Adrenal gland (tissue), 12 donors: ENCODE data around the gene DHX58. TPM values are rescaled to one million over a fixed set of nuclear protein-coding genes. Genes with fewer than 3 reads are reported as not detected.

Experiments used
- DNase-seq, 7 donors: peaks; one replicate each; pipeline ENCODE4 v3.0.0-alpha.2; 2019 to 2020
- H3K27ac ChIP-seq, 5 donors: fragments of 200-600 bp; sonication (generic) in 4 of 5; 1 replicate in 3 of 5; 2 replicates in 2 of 5; pipeline versions ENCODE4 v1.5.1 to v1.8.0; 2016 to 2020; ENCODE audit warnings: mild to moderate bottlenecking in 1 of 5
- H3K27me3 ChIP-seq: fragments of 200-600 bp; 2 replicates; pipeline ENCODE4 v1.8.0; 2021
- H3K36me3 ChIP-seq, 2 donors: fragments of 200-600 bp; replicated peaks in 1 of 2; 1 replicate in 1 of 2; 2 replicates in 1 of 2; pipeline versions ENCODE4 v1.5.1 to v1.8.0; 2018 to 2022
- H3K4me1 ChIP-seq, 2 donors: fragments of 200-600 bp; replicated peaks in 1 of 2; 1 replicate in 1 of 2; 2 replicates in 1 of 2; pipeline versions ENCODE4 v1.5.1 to v1.8.0; 2018 to 2021
- H3K4me3 ChIP-seq, 4 donors: fragments of 200-600 bp; sonication (generic) in 3 of 4; one replicate each; pipeline ENCODE4 v1.5.1; 2016 to 2018
- H3K9me3 ChIP-seq, 3 donors: fragments of 200-600 bp; sonication (generic) in 1 of 3; replicated peaks in 1 of 3; 1 replicate in 2 of 3; 2 replicates in 1 of 3; pipeline versions ENCODE4 v1.5.1 to v1.8.0; 2016 to 2021
- POLR2A ChIP-seq, 2 donors: fragments of 450-650 bp; IDR thresholded peaks; one replicate each; pipeline ENCODE4 v1.6.1; 2017; ENCODE audit warnings: antibody characterized with exemption in 2 of 2, mild to moderate bottlenecking in 2 of 2, moderate library complexity in 1 of 2
- WGBS, 4 donors: extraction: QIAGEN DNeasy Blood & Tissue Kit in 2 of 4; methylation state at CpG; one replicate each; pipeline versions ENCODE4 v1.1.5 to v1.1.7; 2013 to 2017; 5-methylcytosine and 5-hydroxymethylcytosine counted together
- intact Hi-C, 2 donors: fragments of 100-400 bp; cut with DNase I; formaldehyde crosslinking; loops; one replicate each; pipeline versions ENCODE4 v1.14.1 to v1.15.0; 2022 to 2023
- polyA plus RNA-seq, 3 donors: library from polyadenylated mRNA; stranded (reverse); fragments of 200-250 nt in 2 of 3; fragments of 350-450 nt in 1 of 3; fragmentation: Illumina TruSeq in 1 of 3; extraction: RNeasy Lipid Tissue Mini Kit (QIAGEN cat#74804) in 1 of 3; gene quantifications; one replicate each; pipeline ENCODE4 v1.2.3, GENCODE V29; 2013 to 2014
- total RNA-seq, 9 donors: library from RNA; depleted of rRNA in 4 of 9; stranded (reverse); fragments of >200 nt in 4 of 9; fragments of 120-200 nt in 1 of 9; fragmentation: NEBNext Ultra II Directional in 1 of 9; extraction: Animal tissue kit (Norgen Biotek cat#: 25700) in 1 of 9; gene quantifications; one replicate each; pipeline versions ENCODE4 v1.1.0 to v1.2.4, GENCODE V29; 2013 to 2023
- TF ChIP-seq, protein P1 (sequence below), 6 experiments: fragments of 450-650 bp in 4 of 6; fragments of 200-600 bp in 2 of 6; sonication (generic) in 1 of 6; IDR thresholded peaks; 1 replicate in 5 of 6; 2 replicates in 1 of 6; pipeline versions ENCODE4 v1.5.1 to v1.8.0; 2016 to 2021; ENCODE audit warnings: antibody characterized with exemption in 6 of 6, mild to moderate bottlenecking in 2 of 6, moderate library complexity in 1 of 6
- donor health status: healthy with polysubstance abuse.
- donor health status: Bipolar disorder and iron deficiency.
- donor health status: DM: yes; HTN: yes; CAD: no.
- donor health status: DM: no; HTN: no; CAD: no.
- donor health status: DM: no; HTN: no; CAD: no.
- donor health status: DM: yes; HTN: yes; CAD: no.

Gene DHX58
- total and polyA plus RNA-seq, 12 donors: 16.3 to 117 (median 31.9) TPM

DNA sequence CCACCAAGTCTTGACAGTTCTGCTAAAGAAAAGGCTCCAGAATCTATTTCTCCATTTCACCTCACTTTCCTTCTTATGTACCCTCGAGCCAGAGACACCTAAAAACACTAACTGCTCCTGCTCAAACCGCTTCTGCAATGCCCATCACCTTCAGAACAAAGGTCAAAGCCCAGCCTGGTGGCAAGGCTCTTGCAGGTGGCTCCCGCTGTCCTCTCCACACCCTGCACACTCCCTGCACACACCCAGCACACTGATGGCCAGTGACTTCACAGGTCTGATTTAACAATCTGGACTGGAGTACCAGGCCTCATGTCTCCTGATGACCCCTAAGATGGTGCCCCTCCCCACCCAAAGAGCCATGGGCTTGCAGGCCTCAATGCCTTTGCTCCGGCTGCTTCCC lies 52.3 kb downstream of the DHX58 start:
- Histone ChIP-seq H3K27me3 (no peaks in the 10 kb centered on the region), H3K36me3 (no peaks in the 10 kb centered on the region), H3K4me1 (no peaks in the 10 kb centered on the region), H3K4me3 (no peak overlapping the region), H3K9me3 (no peaks in the 10 kb centered on the region), H3K27ac (no peak overlapping the region)
- TF ChIP-seq, protein P1, sequence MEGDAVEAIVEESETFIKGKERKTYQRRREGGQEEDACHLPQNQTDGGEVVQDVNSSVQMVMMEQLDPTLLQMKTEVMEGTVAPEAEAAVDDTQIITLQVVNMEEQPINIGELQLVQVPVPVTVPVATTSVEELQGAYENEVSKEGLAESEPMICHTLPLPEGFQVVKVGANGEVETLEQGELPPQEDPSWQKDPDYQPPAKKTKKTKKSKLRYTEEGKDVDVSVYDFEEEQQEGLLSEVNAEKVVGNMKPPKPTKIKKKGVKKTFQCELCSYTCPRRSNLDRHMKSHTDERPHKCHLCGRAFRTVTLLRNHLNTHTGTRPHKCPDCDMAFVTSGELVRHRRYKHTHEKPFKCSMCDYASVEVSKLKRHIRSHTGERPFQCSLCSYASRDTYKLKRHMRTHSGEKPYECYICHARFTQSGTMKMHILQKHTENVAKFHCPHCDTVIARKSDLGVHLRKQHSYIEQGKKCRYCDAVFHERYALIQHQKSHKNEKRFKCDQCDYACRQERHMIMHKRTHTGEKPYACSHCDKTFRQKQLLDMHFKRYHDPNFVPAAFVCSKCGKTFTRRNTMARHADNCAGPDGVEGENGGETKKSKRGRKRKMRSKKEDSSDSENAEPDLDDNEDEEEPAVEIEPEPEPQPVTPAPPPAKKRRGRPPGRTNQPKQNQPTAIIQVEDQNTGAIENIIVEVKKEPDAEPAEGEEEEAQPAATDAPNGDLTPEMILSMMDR (IDR thresholded peaks at IDR 0.05): no peak
- TF ChIP-seq POLR2A (IDR thresholded peaks at IDR 0.05): no peak
- WGBS, 4 donors: 72 to 90% (median 85%) methylated on average over 4 of the region's 4 CpGs
- no peak for DNase-seq
- intact Hi-C loops: no loop called here

GRCh38 chr17:42059815-42060214 lies 52.7 kb downstream of the DHX58 start:
- intact Hi-C loops: no loop called here
- no peaks in the 10 kb centered on the region for H3K4me1 ChIP-seq
- no peaks in the 10 kb centered on the region for H3K36me3 ChIP-seq
- no peaks in the 10 kb centered on the region for H3K27me3 ChIP-seq
- no peak overlapping the region for H3K27ac ChIP-seq
- DNase-seq: no peak
- H3K9me3 ChIP-seq: no peaks in the 10 kb centered on the region
- H3K4me3 ChIP-seq: no peak overlapping the region
- 70 to 76% (median 73%) methylated on average over 4 of the region's 4 CpGs for WGBS, 4 donors
- no peak for TF ChIP-seq POLR2A (IDR thresholded peaks at IDR 0.05)
- TF ChIP-seq, protein P1 (IDR thresholded peaks at IDR 0.05): no peak

DNA sequence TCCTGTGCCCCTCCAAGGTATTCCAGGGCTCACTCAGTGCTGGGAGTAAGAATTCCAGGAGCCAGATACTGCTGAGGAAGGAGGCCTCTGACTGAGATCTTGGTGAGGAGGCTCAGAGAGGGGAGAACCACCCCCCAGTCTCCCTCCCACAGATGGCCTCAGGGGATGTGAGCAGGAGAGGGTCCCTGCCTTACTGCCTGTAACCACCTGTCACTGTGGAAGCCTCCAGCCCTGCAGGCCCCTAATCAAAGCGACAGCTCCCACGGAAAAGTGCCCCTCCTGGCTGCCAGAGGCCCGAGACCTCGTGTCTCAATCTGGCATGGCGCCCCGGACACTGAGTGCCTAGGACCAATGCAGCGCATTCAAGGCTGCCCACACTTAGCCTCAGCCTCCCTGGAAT lies 54.5 kb downstream of the DHX58 start:
- Histone ChIP-seq H3K36me3 (no peaks in the 10 kb centered on the region), H3K9me3 (no peaks in the 10 kb centered on the region), H3K4me3 (no peak overlapping the region), H3K27me3 (no peaks in the 10 kb centered on the region), H3K27ac (no peak overlapping the region), H3K4me1 (no peaks in the 10 kb centered on the region)
- no peak for TF ChIP-seq POLR2A (IDR thresholded peaks at IDR 0.05)
- TF ChIP-seq, protein P1 (IDR thresholded peaks at IDR 0.05): no peak
- 60 to 67% (median 66%) methylated on average over 2 to 7 of the region's 7 CpGs; no CpG with 5 or more reads in 1 of the 4 donors for WGBS, 4 donors
- intact Hi-C loops: no loop called here
- DNase-seq: no peak

DNA sequence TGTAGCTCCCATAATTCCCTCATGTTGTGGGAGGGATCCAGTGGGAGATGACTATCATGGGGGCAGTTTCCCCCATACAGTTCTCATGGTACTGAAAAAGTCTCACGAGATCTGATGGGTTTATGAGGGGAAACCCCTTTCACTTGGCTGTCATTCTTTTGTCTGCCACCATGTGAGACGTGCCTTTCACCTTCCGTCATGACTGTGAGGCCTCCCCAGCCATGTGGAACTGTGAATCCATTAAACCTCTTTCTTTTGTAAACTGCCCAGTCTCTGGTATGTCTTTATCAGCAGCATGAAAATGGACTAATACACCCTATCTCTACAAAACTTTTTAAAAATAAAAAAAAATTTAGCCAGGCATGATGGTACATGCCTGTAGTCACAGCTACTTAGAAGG lies 55.9 kb downstream of the DHX58 start:
- no peak overlapping the region for H3K4me3 ChIP-seq
- H3K4me1 ChIP-seq: no peaks in the 10 kb centered on the region
- no peaks in the 10 kb centered on the region for H3K36me3 ChIP-seq
- WGBS, 4 donors: 78 to 92% (median 82%) methylated on average over 3 of the region's 3 CpGs
- no peak for DNase-seq
- no peaks in the 10 kb centered on the region for H3K27me3 ChIP-seq
- TF ChIP-seq, protein P1 (IDR thresholded peaks at IDR 0.05): no peak
- TF ChIP-seq POLR2A (IDR thresholded peaks at IDR 0.05): no peak
- H3K9me3 ChIP-seq: no peaks in the 10 kb centered on the region
- no peak overlapping the region for H3K27ac ChIP-seq
- intact Hi-C loops: no loop called here
